Spleen (tissue), 11 donors: Measurements from ENCODE around the gene VEZT. TPM values are rescaled to one million over a fixed set of nuclear protein-coding genes. Genes with fewer than 3 reads are reported as not detected.

Experiments used
- DNase-seq: peaks from one replicate; pipeline ENCODE4 v3.0.0-alpha.2; 2020
- H3K27ac ChIP-seq, 8 donors: fragments of 200-600 bp; sonication (generic) in 7 of 8; 1 replicate in 4 of 8; 2 replicates in 4 of 8; pipeline versions ENCODE4 v1.5.0 to v1.8.0; 2016 to 2021; ENCODE audit warnings: inconsistent platforms in 4 of 8, mild to moderate bottlenecking in 4 of 8, moderate library complexity in 1 of 8
- H3K27me3 ChIP-seq, 7 donors: fragments of 200-600 bp; sonication (generic) in 6 of 7; replicated peaks in 1 of 7; 1 replicate in 4 of 7; 2 replicates in 3 of 7; pipeline versions ENCODE4 v1.5.0 to v1.8.0; 2016 to 2021; ENCODE audit warnings: inconsistent platforms in 3 of 7, mild to moderate bottlenecking in 1 of 7
- H3K36me3 ChIP-seq, 6 donors: fragments of 200-600 bp; sonication (generic) in 5 of 6; 1 replicate in 4 of 6; 2 replicates in 2 of 6; pipeline versions ENCODE4 v1.5.0 to v1.8.0; 2016 to 2021; ENCODE audit warnings: inconsistent platforms in 2 of 6
- H3K4me1 ChIP-seq, 6 donors: fragments of 200-600 bp; sonication (generic) in 5 of 6; 1 replicate in 3 of 6; 2 replicates in 3 of 6; pipeline versions ENCODE4 v1.5.0 to v1.8.0; 2016 to 2021; ENCODE audit warnings: inconsistent platforms in 3 of 6
- H3K4me3 ChIP-seq, 8 donors: fragments of 200-600 bp; sonication (generic) in 7 of 8; 1 replicate in 4 of 8; 2 replicates in 4 of 8; pipeline versions ENCODE4 v1.5.0 to v1.8.0; 2016 to 2021; ENCODE audit warnings: inconsistent platforms in 4 of 8, mild to moderate bottlenecking in 4 of 8, moderate library complexity in 2 of 8
- H3K9me3 ChIP-seq, 8 donors: fragments of 200-600 bp; sonication (generic) in 7 of 8; 1 replicate in 4 of 8; 2 replicates in 4 of 8; pipeline versions ENCODE4 v1.5.0 to v1.8.0; 2016 to 2021; ENCODE audit warnings: inconsistent platforms in 4 of 8
- POLR2A ChIP-seq, 3 donors: fragments of 450-650 bp; IDR thresholded peaks; one replicate each; pipeline ENCODE4 v1.5.1; 2017; ENCODE audit warnings: antibody characterized with exemption in 3 of 3, mild to moderate bottlenecking in 1 of 3
- POLR2AphosphoS5 ChIP-seq, 3 donors: sonication (generic); formaldehyde crosslinking; IDR thresholded peaks; one replicate each; pipeline ENCODE4 v1.5.1; 2017; ENCODE audit warnings: antibody characterized with exemption in 3 of 3
- WGBS, 5 donors: extraction: QIAGEN DNeasy Blood & Tissue Kit in 3 of 5; methylation state at CpG; one replicate each; pipeline versions ENCODE4 v1.1.5 to v1.1.7; 2013 to 2018; 5-methylcytosine and 5-hydroxymethylcytosine counted together
- intact Hi-C: fragments of 100-400 bp; cut with DNase I; formaldehyde crosslinking; loops from one replicate; pipeline ENCODE4 v1.15.0; 2023; ENCODE audit warnings: low total_unique reads
- microRNA-seq, 3 donors: library from miRNA; unstranded; fragments of <30 nt; microRNA quantifications; one replicate each; pipeline versions ENCODE4 to v1.1.0, GENCODE V29; 2019 to 2020
- polyA plus RNA-seq, 3 donors: library from polyadenylated mRNA; stranded (reverse); fragments of 200-250 nt; gene quantifications; one replicate each; pipeline ENCODE4 v1.2.1, GENCODE V29; 2013
- small RNA-seq, 4 donors: library from RNA; depleted of rRNA; stranded (forward); fragments of <200 nt; gene quantifications; one replicate each; pipeline ENCODE3, GENCODE V24; 2016
- total RNA-seq, 7 donors: library from RNA; depleted of rRNA in 3 of 7; stranded (reverse); fragments of >200 nt in 3 of 7; fragmentation: NEBNext Ultra II Directional in 4 of 7; extraction: Animal tissue kit (Norgen Biotek cat#: 25700) in 4 of 7; gene quantifications; one replicate each; pipeline versions ENCODE4 v1.1.0 to v1.2.1, GENCODE V29; 2016 to 2021
- TF ChIP-seq, protein P1 (sequence below), 11 experiments: fragments of 200-600 bp in 7 of 11; fragments of 450-650 bp in 4 of 11; sonication (generic) in 4 of 11; IDR thresholded peaks in 8 of 11; conservative IDR thresholded peaks in 3 of 11; 1 replicate in 7 of 11; 2 replicates in 4 of 11; pipeline versions ENCODE4 v1.4.0 to v1.8.0; 2016 to 2021; ENCODE audit warnings: antibody characterized with exemption in 11 of 11, inconsistent platforms in 4 of 11, mild to moderate bottlenecking in 1 of 11
- donor health status: healthy with polysubstance abuse.
- donor health status: DM: no; HTN: no; CAD: no; lungs with moderate emphysema.
- donor health status: DM: no; HTN: no; CAD: no.
- donor health status: Bipolar disorder and iron deficiency.
- donor health status: healthy.
- donor health status: DM: no; HTN: no; CAD: no.
- donor health status: DM: yes; HTN: yes; CAD: no.

The VEZT gene
- total and polyA plus RNA-seq, 10 donors = 17.0 to 64.3 (median 44.8) TPM

DNA sequence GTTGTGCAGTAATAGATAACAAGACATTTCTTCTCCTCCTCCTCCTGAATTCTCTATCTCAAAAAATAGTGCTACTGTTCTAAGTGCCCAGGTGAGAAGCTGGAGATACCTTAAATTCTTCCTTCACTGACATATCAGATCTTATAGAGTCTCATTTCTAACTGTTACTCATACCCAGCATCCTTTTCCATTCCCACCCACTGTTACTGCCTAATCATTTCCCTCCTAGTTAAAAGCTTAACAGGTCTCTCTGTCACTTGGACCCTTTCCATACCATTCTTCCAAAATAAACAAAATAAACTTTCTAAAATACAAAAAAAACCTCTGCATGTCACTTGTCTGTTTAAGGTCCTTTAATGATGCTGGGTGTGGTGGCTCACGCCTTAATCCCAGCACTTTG is 124.4 kb downstream of the VEZT start:
- Histone ChIP-seq H3K36me3 (no peaks in the 10 kb centered on the region), H3K9me3 (no peaks in the 10 kb centered on the region), H3K4me1 (no peaks in the 10 kb centered on the region), H3K27ac (no peak overlapping the region), H3K4me3 (no peak overlapping the region), H3K27me3 (no peaks in the 10 kb centered on the region)
- DNase-seq = no peak
- intact Hi-C loops = no loop called here
- WGBS, 5 donors = 97 to 100% (median 100%) methylated on average over 1 of the region's 1 CpG
- no peak for TF ChIP-seq POLR2AphosphoS5 (IDR thresholded peaks at IDR 0.05)
- TF ChIP-seq, protein P1, sequence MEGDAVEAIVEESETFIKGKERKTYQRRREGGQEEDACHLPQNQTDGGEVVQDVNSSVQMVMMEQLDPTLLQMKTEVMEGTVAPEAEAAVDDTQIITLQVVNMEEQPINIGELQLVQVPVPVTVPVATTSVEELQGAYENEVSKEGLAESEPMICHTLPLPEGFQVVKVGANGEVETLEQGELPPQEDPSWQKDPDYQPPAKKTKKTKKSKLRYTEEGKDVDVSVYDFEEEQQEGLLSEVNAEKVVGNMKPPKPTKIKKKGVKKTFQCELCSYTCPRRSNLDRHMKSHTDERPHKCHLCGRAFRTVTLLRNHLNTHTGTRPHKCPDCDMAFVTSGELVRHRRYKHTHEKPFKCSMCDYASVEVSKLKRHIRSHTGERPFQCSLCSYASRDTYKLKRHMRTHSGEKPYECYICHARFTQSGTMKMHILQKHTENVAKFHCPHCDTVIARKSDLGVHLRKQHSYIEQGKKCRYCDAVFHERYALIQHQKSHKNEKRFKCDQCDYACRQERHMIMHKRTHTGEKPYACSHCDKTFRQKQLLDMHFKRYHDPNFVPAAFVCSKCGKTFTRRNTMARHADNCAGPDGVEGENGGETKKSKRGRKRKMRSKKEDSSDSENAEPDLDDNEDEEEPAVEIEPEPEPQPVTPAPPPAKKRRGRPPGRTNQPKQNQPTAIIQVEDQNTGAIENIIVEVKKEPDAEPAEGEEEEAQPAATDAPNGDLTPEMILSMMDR (IDR thresholded peaks at IDR 0.05 in 8 of 11, conservative IDR thresholded peaks at IDR 0.05 in 3 of 11) = no peak
- TF ChIP-seq POLR2A (IDR thresholded peaks at IDR 0.05) = no peak

DNA sequence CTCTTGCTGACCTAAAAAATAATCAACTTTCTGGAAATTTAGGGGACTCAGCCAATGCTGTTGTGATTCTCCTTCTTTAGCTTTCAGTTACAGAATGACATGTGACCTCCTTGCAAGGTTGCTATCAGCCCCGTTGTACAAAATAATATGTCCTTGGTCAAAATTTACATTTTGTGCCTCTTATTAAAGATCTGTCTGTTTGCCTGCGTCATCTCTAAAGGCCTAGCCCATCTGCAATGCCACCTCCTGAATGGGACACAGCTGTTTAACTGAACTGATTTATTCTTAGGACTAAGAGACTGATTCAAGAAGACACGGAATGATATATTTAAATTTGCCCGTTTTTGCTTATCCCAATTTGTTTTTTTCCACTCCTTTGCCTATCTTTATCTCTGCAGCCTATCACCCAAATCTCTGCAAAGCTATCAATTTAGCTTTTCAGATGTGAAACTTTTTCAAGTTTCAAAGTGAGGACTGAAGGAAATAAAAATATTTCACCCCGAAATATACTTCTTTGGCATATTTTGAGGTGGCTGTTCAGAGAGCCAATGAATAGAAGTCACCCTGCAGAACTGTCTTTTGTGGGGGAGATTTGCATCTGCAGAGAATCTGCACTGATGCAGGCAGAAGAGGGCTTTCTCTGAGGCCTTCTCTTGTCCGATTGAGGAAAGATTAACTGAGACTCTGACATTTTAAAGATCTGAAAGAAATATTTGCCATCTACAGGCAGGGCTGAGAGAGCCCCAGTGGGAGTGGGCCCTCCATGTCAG is 126.0 kb downstream of the VEZT start:
- WGBS, 5 donors = 67 to 75% (median 74%) methylated on average over 6 of the region's 6 CpGs
- no peak overlapping the region for H3K4me3 ChIP-seq
- intact Hi-C loops = no loop called here
- H3K27me3 ChIP-seq = peaks cover 0 to 8% (median 0%) of the 10 kb centered on the region in 7 donors
- H3K27ac ChIP-seq = no peak overlapping the region
- DNase-seq = no peak
- H3K4me1 ChIP-seq = no peaks in the 10 kb centered on the region
- no peaks in the 10 kb centered on the region for H3K36me3 ChIP-seq
- TF ChIP-seq POLR2A (IDR thresholded peaks at IDR 0.05) = no peak
- TF ChIP-seq, protein P1 (IDR thresholded peaks at IDR 0.05 in 8 of 11, conservative IDR thresholded peaks at IDR 0.05 in 3 of 11) = no peak
- no peaks in the 10 kb centered on the region for H3K9me3 ChIP-seq

DNA sequence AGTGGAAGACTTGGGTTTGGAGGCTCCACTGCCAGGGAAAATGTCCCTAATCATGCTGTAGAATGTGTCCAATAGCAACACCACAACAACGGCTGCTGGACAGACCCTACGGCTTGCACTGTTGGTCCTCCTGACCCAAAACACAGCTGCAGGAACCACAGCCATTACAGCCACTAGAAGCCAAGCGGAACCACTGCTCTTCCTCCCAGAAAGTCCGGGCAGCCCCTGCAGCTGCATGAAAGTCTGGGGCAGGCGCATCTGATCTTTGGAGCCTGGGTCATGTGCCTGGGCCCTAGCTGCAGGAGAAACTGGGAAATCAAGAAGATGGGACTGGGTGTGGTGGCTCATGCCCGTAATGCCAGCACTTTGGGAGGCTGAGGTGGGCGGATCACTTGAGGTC is 131.7 kb downstream of the VEZT start:
- TF ChIP-seq POLR2A (IDR thresholded peaks at IDR 0.05) = no peak
- no peak for TF ChIP-seq POLR2AphosphoS5 (IDR thresholded peaks at IDR 0.05)
- TF ChIP-seq, protein P1 (IDR thresholded peaks at IDR 0.05 in 8 of 11, conservative IDR thresholded peaks at IDR 0.05 in 3 of 11) = no peak
- H3K27me3 ChIP-seq = peaks cover 0 to 14% (median 0%) of the 10 kb centered on the region in 7 donors
- no peak overlapping the region for H3K4me3 ChIP-seq
- no peaks in the 10 kb centered on the region for H3K4me1 ChIP-seq
- 66 to 95% (median 84%) methylated on average over 5 to 7 of the region's 7 CpGs for WGBS, 5 donors
- H3K9me3 ChIP-seq = no peaks in the 10 kb centered on the region
- H3K36me3 ChIP-seq = no peaks in the 10 kb centered on the region
- H3K27ac ChIP-seq = no peak overlapping the region
- intact Hi-C loops = no loop called here
- DNase-seq = no peak

DNA sequence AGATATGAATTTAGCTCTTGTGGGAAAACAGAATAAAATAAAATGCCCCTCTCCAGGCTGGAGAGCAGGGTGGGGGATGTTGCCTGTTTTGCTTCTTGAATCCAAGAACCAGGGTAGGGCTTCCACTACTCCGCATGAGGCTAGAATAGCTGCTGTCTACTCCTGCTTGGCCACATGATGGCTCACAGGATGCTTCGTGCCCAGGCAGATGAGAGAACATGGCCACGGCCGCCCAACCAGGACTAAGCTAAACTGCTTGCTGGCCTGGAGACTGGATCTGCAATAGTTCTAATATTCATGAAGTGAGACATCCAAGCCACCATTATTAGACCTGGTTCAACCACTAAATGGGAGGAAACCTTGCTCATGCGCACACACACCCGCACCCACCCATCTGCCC is 134.1 kb downstream of the VEZT start:
- Histone ChIP-seq H3K4me1 (no peaks in the 10 kb centered on the region), H3K9me3 (no peaks in the 10 kb centered on the region), H3K36me3 (no peaks in the 10 kb centered on the region), H3K27me3 (peaks cover 0 to 14% (median 0%) of the 10 kb centered on the region in 7 donors), H3K4me3 (no peak overlapping the region), H3K27ac (no peak overlapping the region)
- WGBS, 5 donors = 92 to 100% (median 96%) methylated on average over 6 of the region's 6 CpGs
- TF ChIP-seq POLR2A (IDR thresholded peaks at IDR 0.05) = no peak
- DNase-seq = no peak
- intact Hi-C loops = no loop called here

Small RNA genes lying within 50 kb of the gene (microRNA-seq; reads per million reads assigned to microRNA genes)
- gene MIR331 (76.3 to 148 (median 120) reads per million in 3 donors), gene MIR3685 (0 to 0.35 (median 0) reads per million in 3 donors)

Small RNA genes lying within 50 kb of the gene (small RNA-seq; reads per million reads assigned to genes)
- gene MIR331 = 0.55 to 1.6 (median 0.86) reads per million in 4 donors
- gene MIR3685 = 0 reads per million in 4 donors
- gene RF00019 = 0 reads per million in 4 donors
- 0 reads per million in 4 donors for gene RNU6-808P

Other genes starting within 250 kb of the VEZT start
- gene NDUFA12, start 214.1 kb upstream of the VEZT start, total RNA-seq = 100 to 1,000 TPM in 2 of 7 donors, 10 to 100 TPM in 5; 65.1 to 118 (median 91.2) TPM
- 100 to 1,000 TPM in 2 of 3 donors, 10 to 100 TPM in 1; 92.0 to 150 (median 145) TPM for gene NDUFA12, start 214.1 kb upstream of the VEZT start, polyA plus RNA-seq
- 100 to 1,000 TPM in 1 of 7 donors, 10 to 100 TPM in 6; 30.2 to 133 (median 42.9) TPM for gene NR2C1, start 144.2 kb upstream of the VEZT start, total RNA-seq
- gene NR2C1, start 144.2 kb upstream of the VEZT start, polyA plus RNA-seq = 10 to 100 TPM; 31.3 to 73.4 (median 49.9) TPM
- gene FGD6, start 340 bp upstream of the VEZT start, total RNA-seq = 10 to 100 TPM in 6 of 7 donors, 1 to 10 TPM in 1; 8.5 to 13.0 (median 10.8) TPM
- 1 to 10 TPM in 2 of 3 donors, under 1 TPM in 1; 0.78 to 1.9 (median 1.7) TPM for gene FGD6, start 340 bp upstream of the VEZT start, polyA plus RNA-seq